WTC11 (cell line): ENCODE measurements around the gene RHOBTB3. TPM values are rescaled to one million over a fixed set of nuclear protein-coding genes. Genes with fewer than 3 reads are reported as not detected.

ENCODE experiments used
- ATAC-seq: fragments of 200-7000 bp; cut with Tn5 transposase; 2 replicates; pipeline ENCODE4 v1.10.0; 2021; ENCODE audit warnings: mild to moderate bottlenecking, moderate library complexity
- CTCF ChIA-PET: fragments of 300-600 bp; sonication (Branson Sonifier 250); formaldehyde crosslinking; loops from one replicate; lab custom pipeline; 2021; ENCODE audit warnings: antibody characterized with exemption; lab: Charles Lee
- POLR2A ChIA-PET: fragments of 350-600 bp; sonication (Branson Sonifier 250); formaldehyde crosslinking; loops from one replicate; lab custom pipeline; 2021; ENCODE audit warnings: antibody characterized with exemption; lab: Charles Lee
- DNase-seq: peaks from one replicate; pipeline ENCODE4 v3.0.0; 2021; ENCODE audit warnings: low spot score
- H3K27ac Mint-ChIP-seq: 2 replicates; pipeline ENCODE4 v1.8.0; 2021; ENCODE audit warnings: mixed read lengths
- H3K27me3 Mint-ChIP-seq: 2 replicates; pipeline ENCODE4 v1.8.0; 2021; ENCODE audit warnings: low read depth, mild to moderate bottlenecking, moderate library complexity, mixed read lengths
- H3K36me3 Mint-ChIP-seq: 2 replicates; pipeline ENCODE4 v1.8.0; 2021; ENCODE audit warnings: mixed read lengths
- H3K4me1 Mint-ChIP-seq: 2 replicates; pipeline ENCODE4 v1.8.0; 2022; ENCODE audit warnings: mixed read lengths
- H3K4me3 Mint-ChIP-seq: 2 replicates; pipeline ENCODE4 v1.8.0; 2021; ENCODE audit warnings: mild to moderate bottlenecking, moderate library complexity, mixed read lengths
- H3K9me3 Mint-ChIP-seq: 2 replicates; pipeline ENCODE4 v1.8.0; 2021; ENCODE audit warnings: mixed read lengths
- ATF1 ChIP-seq: sonication (generic); formaldehyde crosslinking; IDR thresholded peaks from 2 replicates; pipeline ENCODE4 v1.8.1; 2023; ENCODE audit warnings: mild to moderate bottlenecking, moderate library complexity, missing genetic modification reagents
- CBFB ChIP-seq: sonication (generic); formaldehyde crosslinking; IDR thresholded peaks from 2 replicates; pipeline ENCODE4 v1.8.1; 2022; ENCODE audit warnings: mild to moderate bottlenecking, low read depth, missing genetic modification reagents
- GABPB1 ChIP-seq: sonication (generic); formaldehyde crosslinking; IDR thresholded peaks from 2 replicates; pipeline ENCODE4 v1.8.1; 2023; ENCODE audit warnings: mild to moderate bottlenecking, missing genetic modification reagents
- KAT7 ChIP-seq: sonication (generic); formaldehyde crosslinking; IDR thresholded peaks from 2 replicates; pipeline ENCODE4 v1.8.1; 2023; ENCODE audit warnings: missing genetic modification reagents, mild to moderate bottlenecking, borderline replicate concordance
- MYBL2 ChIP-seq: sonication (generic); formaldehyde crosslinking; IDR thresholded peaks from 2 replicates; pipeline ENCODE4 v1.8.1; 2023; ENCODE audit warnings: mild to moderate bottlenecking, moderate library complexity, missing genetic modification reagents
- NFATC4 ChIP-seq: fragments of 250-450 bp; sonication (Bioruptor Pico); IDR thresholded peaks from 2 replicates; pipeline ENCODE4 v1.9.0; 2021; ENCODE audit warnings: mild to moderate bottlenecking
- NFYB ChIP-seq: sonication (generic); formaldehyde crosslinking; conservative IDR thresholded peaks from 2 replicates; pipeline ENCODE4 v1.8.0; 2022; ENCODE audit warnings: low read depth, missing genetic modification reagents
- TCF7 ChIP-seq: sonication (generic); formaldehyde crosslinking; IDR thresholded peaks from 2 replicates; pipeline ENCODE4 v1.8.0; 2022; ENCODE audit warnings: mild to moderate bottlenecking, low read depth, missing genetic modification reagents, moderate library complexity
- ZNF396 ChIP-seq: fragments of 250-450 bp; sonication (Bioruptor Pico); IDR thresholded peaks from 2 replicates; pipeline ENCODE4 v1.8.0; 2021; ENCODE audit warnings: mild to moderate bottlenecking, moderate library complexity, borderline replicate concordance
- ZNF671 ChIP-seq: fragments of 250-450 bp; sonication (Bioruptor Pico); IDR thresholded peaks from 2 replicates; pipeline ENCODE4 v1.8.0; 2021; ENCODE audit warnings: mild to moderate bottlenecking
- total RNA-seq: library from RNA; stranded (reverse); gene quantifications from 3 replicates; pipeline ENCODE4 v1.2.3, GENCODE V29; 2021
- TF ChIP-seq, protein P1 (sequence below): sonication (generic); formaldehyde crosslinking; conservative IDR thresholded peaks from 2 replicates; pipeline ENCODE4 v1.8.1; 2023; ENCODE audit warnings: mild to moderate bottlenecking, low read depth, missing genetic modification reagents, moderate library complexity
- TF ChIP-seq, protein P2 (sequence below): sonication (generic); formaldehyde crosslinking; IDR thresholded peaks from 2 replicates; pipeline ENCODE4 v1.8.1; 2023; ENCODE audit warnings: mild to moderate bottlenecking, missing genetic modification reagents
- TF ChIP-seq, protein P3 (sequence below): sonication (generic); formaldehyde crosslinking; IDR thresholded peaks from 2 replicates; pipeline ENCODE4 v1.8.1; 2023; ENCODE audit warnings: mild to moderate bottlenecking, missing genetic modification reagents, moderate library complexity
- TF ChIP-seq, protein P4 (sequence below): sonication (generic); formaldehyde crosslinking; IDR thresholded peaks from 2 replicates; pipeline ENCODE4 v1.8.1; 2022; ENCODE audit warnings: mild to moderate bottlenecking, missing genetic modification reagents, moderate library complexity, borderline replicate concordance
- TF ChIP-seq, protein P5 (sequence below): sonication (generic); formaldehyde crosslinking; IDR thresholded peaks from 2 replicates; pipeline ENCODE4 v1.8.0; 2023; ENCODE audit warnings: missing genetic modification reagents
- TF ChIP-seq, protein P6 (sequence below): sonication (generic); formaldehyde crosslinking; conservative IDR thresholded peaks from 2 replicates; pipeline ENCODE4 v1.8.1; 2022; ENCODE audit warnings: mild to moderate bottlenecking, missing genetic modification reagents
- TF ChIP-seq, protein P7 (sequence below): fragments of 250-450 bp; sonication (Bioruptor Pico); conservative IDR thresholded peaks from 2 replicates; pipeline ENCODE4 v1.9.0; 2021; ENCODE audit warnings: mild to moderate bottlenecking
- TF ChIP-seq, protein P8 (sequence below): sonication (generic); formaldehyde crosslinking; IDR thresholded peaks from 2 replicates; pipeline ENCODE4 v1.8.0; 2022; ENCODE audit warnings: mild to moderate bottlenecking, missing genetic modification reagents
- TF ChIP-seq, protein P9 (sequence below): fragments of 250-450 bp; sonication (Bioruptor Pico); IDR thresholded peaks from 2 replicates; pipeline ENCODE4 v2.1.2; 2022; ENCODE audit warnings: mild to moderate bottlenecking, moderate library complexity

RHOBTB3 gene
- total RNA-seq, 1 experiment from 2014 or later, result 13.8 TPM

DNA sequence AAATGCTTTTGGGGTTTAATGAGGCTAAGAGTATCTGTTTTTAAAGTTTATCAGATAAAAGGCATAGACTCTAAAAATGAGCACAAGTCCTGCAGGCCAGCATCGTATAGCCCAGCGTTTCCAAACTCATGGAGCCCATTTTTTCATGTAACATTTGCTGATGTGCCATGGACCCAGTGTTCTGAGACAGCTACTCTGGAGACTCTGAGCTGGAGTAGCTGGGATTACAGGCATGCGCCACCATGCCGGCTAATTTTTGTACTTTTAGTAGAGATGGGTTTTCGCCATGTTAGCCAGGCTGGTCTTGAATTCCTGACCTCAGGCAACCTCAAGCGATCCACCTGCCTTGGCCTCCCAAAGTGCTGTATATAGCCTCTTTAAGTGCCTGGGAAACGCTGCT is 75.6 kb downstream of the RHOBTB3 start:
- ChIA-PET CTCF (interaction anchor here (3.2 kb wide), 1 partner anchor 26 kb away, joined by 11 read pairs; no protein-coding TSS in a partner anchor), POLR2A (no interaction called here)
- Mint-ChIP-seq H3K27ac (no peak overlapping the region), H3K36me3 (no peaks in the 10 kb centered on the region), H3K9me3 (peaks cover 12% of the 10 kb centered on the region), H3K4me3 (no peak overlapping the region), H3K27me3 (no peaks in the 10 kb centered on the region), H3K4me1 (peaks cover 37% of the 10 kb centered on the region)
- DNase-seq (no peak), ATAC-seq (no peak)
- TF ChIP-seq, protein P1, sequence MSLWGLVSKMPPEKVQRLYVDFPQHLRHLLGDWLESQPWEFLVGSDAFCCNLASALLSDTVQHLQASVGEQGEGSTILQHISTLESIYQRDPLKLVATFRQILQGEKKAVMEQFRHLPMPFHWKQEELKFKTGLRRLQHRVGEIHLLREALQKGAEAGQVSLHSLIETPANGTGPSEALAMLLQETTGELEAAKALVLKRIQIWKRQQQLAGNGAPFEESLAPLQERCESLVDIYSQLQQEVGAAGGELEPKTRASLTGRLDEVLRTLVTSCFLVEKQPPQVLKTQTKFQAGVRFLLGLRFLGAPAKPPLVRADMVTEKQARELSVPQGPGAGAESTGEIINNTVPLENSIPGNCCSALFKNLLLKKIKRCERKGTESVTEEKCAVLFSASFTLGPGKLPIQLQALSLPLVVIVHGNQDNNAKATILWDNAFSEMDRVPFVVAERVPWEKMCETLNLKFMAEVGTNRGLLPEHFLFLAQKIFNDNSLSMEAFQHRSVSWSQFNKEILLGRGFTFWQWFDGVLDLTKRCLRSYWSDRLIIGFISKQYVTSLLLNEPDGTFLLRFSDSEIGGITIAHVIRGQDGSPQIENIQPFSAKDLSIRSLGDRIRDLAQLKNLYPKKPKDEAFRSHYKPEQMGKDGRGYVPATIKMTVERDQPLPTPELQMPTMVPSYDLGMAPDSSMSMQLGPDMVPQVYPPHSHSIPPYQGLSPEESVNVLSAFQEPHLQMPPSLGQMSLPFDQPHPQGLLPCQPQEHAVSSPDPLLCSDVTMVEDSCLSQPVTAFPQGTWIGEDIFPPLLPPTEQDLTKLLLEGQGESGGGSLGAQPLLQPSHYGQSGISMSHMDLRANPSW (CRISPR knock-in tag), result no peak
- TF ChIP-seq KAT7 (CRISPR knock-in tag) (no peak), TCF7 (CRISPR knock-in tag) (no peak), NFYB (CRISPR knock-in tag) (no peak), GABPB1 (CRISPR knock-in tag) (no peak), ZNF671 (CRISPR knock-in tag) (no peak), CBFB (CRISPR knock-in tag) (no peak), NFATC4 (CRISPR knock-in tag) (no peak), ZNF396 (CRISPR knock-in tag) (no peak), MYBL2 (no peak), ATF1 (CRISPR knock-in tag) (no peak)
- TF ChIP-seq, protein P2, sequence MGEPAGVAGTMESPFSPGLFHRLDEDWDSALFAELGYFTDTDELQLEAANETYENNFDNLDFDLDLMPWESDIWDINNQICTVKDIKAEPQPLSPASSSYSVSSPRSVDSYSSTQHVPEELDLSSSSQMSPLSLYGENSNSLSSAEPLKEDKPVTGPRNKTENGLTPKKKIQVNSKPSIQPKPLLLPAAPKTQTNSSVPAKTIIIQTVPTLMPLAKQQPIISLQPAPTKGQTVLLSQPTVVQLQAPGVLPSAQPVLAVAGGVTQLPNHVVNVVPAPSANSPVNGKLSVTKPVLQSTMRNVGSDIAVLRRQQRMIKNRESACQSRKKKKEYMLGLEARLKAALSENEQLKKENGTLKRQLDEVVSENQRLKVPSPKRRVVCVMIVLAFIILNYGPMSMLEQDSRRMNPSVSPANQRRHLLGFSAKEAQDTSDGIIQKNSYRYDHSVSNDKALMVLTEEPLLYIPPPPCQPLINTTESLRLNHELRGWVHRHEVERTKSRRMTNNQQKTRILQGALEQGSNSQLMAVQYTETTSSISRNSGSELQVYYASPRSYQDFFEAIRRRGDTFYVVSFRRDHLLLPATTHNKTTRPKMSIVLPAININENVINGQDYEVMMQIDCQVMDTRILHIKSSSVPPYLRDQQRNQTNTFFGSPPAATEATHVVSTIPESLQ (CRISPR knock-in tag), result no peak
- TF ChIP-seq, protein P3, sequence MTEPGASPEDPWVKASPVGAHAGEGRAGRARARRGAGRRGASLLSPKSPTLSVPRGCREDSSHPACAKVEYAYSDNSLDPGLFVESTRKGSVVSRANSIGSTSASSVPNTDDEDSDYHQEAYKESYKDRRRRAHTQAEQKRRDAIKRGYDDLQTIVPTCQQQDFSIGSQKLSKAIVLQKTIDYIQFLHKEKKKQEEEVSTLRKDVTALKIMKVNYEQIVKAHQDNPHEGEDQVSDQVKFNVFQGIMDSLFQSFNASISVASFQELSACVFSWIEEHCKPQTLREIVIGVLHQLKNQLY, result no peak
- TF ChIP-seq, protein P4, sequence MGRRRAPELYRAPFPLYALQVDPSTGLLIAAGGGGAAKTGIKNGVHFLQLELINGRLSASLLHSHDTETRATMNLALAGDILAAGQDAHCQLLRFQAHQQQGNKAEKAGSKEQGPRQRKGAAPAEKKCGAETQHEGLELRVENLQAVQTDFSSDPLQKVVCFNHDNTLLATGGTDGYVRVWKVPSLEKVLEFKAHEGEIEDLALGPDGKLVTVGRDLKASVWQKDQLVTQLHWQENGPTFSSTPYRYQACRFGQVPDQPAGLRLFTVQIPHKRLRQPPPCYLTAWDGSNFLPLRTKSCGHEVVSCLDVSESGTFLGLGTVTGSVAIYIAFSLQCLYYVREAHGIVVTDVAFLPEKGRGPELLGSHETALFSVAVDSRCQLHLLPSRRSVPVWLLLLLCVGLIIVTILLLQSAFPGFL (CRISPR knock-in tag), result no peak
- TF ChIP-seq, protein P5, sequence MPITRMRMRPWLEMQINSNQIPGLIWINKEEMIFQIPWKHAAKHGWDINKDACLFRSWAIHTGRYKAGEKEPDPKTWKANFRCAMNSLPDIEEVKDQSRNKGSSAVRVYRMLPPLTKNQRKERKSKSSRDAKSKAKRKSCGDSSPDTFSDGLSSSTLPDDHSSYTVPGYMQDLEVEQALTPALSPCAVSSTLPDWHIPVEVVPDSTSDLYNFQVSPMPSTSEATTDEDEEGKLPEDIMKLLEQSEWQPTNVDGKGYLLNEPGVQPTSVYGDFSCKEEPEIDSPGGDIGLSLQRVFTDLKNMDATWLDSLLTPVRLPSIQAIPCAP (CRISPR knock-in tag), result no peak
- TF ChIP-seq, protein P6, sequence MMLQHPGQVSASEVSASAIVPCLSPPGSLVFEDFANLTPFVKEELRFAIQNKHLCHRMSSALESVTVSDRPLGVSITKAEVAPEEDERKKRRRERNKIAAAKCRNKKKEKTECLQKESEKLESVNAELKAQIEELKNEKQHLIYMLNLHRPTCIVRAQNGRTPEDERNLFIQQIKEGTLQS (CRISPR knock-in tag), result no peak
- TF ChIP-seq, protein P7, sequence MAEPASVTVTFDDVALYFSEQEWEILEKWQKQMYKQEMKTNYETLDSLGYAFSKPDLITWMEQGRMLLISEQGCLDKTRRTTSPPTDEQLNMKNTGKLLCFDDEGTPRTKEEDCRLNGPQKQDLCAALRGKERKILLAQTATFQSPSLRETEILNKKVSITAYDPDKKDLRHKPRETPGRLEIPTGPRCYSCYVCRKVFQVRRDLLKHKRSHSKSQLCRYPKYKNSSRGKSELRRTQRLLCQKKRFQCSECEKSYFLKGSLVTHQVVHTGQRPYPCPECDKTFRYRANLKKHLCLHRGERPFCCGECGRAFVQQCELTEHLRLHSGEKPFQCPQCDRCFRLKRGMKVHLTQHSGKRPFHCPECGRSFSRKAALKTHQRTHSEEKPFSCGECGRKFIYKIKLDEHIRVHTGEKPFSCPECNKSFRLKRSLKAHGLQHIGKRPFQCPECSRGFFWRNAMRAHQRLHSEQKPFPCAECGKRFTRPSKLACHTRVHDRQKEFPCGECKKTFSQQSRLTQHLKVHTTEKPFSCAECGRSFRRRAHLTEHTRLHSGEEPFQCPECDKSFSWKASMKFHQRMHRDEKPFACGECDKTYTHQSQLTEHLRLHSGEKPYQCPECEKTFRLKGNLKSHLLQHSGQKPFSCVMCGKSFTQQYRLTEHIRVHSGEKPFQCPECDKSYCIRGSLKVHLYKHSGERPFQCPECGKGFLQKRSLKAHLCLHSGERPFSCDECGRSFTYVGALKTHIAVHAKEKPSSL (CRISPR knock-in tag), result no peak
- TF ChIP-seq, protein P8, sequence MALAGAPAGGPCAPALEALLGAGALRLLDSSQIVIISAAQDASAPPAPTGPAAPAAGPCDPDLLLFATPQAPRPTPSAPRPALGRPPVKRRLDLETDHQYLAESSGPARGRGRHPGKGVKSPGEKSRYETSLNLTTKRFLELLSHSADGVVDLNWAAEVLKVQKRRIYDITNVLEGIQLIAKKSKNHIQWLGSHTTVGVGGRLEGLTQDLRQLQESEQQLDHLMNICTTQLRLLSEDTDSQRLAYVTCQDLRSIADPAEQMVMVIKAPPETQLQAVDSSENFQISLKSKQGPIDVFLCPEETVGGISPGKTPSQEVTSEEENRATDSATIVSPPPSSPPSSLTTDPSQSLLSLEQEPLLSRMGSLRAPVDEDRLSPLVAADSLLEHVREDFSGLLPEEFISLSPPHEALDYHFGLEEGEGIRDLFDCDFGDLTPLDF (CRISPR knock-in tag), result no peak
- TF ChIP-seq, protein P9, sequence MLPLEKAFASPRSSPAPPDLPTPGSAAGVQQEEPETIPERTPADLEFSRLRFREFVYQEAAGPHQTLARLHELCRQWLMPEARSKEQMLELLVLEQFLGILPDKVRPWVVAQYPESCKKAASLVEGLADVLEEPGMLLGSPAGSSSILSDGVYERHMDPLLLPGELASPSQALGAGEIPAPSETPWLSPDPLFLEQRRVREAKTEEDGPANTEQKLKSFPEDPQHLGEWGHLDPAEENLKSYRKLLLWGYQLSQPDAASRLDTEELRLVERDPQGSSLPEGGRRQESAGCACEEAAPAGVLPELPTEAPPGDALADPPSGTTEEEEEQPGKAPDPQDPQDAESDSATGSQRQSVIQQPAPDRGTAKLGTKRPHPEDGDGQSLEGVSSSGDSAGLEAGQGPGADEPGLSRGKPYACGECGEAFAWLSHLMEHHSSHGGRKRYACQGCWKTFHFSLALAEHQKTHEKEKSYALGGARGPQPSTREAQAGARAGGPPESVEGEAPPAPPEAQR, result no peak
